ENCODE measurements around the gene GLDN.

The GLDN gene

DNA sequence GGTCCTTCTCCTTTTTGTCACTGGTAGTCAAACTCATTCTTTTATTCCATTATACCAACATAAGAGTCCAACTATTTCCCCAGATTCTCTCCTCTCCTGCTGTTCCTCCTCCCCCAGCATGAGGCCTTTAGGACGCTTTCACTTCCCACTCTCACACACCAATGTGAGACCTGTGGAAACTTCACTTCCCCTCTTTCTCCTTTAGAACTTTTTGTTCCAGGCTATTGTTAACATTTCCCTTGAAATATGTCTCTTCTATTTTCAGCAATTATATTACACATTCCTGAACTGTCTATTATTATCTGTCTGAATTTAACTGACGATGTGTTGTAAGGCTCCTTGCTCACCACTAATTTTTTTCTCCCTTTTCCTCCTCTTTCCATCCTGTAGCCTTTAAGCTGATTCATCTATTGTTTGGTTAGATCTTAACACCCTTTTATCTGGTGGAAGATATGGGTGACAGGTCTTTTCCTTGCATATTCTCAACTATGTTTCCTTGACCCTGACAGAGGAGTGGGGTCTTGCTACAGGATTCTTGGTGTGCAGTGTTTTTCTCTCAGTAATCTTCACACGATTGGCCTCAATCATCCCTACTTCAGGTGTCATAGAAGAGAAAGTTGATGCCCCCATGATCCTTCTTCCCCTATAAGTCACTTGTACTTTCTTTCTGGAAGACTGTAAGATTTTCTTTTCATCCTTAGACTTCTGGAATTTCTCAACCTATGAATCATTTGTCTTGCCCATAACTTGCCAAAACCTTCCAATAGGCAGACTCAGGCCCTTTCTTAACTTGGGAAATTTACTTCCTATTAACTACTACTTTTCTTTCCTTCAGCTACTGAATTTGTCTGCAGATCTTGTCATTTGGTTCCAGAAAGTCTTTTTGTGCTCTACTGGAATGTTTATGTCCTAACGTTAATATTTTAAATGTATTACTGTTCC, 9.0 kb upstream of the GLDN start:
- no peak for DNase-seq
- TF ChIP-seq POLR2A (IDR thresholded peaks at IDR 0.05; ENCODE audit: low read length) = no peak
- TF ChIP-seq GATA1 (IDR thresholded peaks at IDR 0.05; ENCODE audit: low read depth, low read length) = no peak

DNA sequence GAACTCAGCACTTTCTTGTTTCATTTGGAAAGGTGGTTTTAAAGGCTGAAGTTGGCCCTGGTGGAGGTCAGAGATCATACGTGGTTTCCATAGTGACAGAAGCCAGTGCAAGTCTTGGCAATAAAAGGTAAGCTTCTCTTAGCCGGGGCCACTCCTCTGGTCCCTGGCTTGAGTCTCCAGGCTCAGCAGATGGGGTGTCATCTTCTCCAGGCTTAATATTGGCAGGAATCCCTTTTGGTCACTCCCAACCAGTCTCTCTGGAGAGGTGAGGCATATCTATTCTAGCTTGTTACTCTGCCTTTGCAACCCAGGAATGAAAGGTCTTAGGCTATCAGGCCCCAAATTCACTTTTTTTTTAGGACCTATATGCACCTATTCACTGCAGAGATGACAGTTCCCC, 7.9 kb upstream of the GLDN start:
- TF ChIP-seq GATA1 (IDR thresholded peaks at IDR 0.05; ENCODE audit: low read depth, low read length) (no peak), POLR2A (IDR thresholded peaks at IDR 0.05; ENCODE audit: low read length) (no peak)

DNA sequence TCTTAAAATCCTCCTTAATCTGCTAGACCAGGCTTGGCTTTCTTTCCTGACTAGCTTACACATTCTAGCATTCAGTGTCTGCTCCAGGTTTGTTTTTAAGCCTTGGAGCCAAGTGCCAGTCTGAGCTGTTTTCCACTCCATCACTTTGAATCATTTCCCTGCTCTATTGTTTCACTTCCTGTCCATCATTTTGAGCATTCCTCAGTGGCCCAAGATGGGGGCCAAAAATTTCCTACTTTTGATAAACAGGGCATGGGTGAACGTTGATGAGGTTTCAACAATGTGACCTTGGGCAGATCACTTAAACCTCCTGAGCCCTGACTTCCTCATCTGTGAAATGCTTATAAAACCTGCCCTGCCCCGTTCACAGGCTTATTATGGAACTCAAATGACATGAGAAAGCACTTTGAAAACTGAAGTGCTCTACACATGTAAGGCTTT, 7.4 kb upstream of the GLDN start:
- no peak for DNase-seq
- TF ChIP-seq GATA1 (IDR thresholded peaks at IDR 0.05; ENCODE audit: low read depth, low read length) (no peak), POLR2A (IDR thresholded peaks at IDR 0.05; ENCODE audit: low read length) (no peak)

More for the DNA sequence above, 7.9 kb upstream of the GLDN start:
- no peak for DNase-seq

DNA sequence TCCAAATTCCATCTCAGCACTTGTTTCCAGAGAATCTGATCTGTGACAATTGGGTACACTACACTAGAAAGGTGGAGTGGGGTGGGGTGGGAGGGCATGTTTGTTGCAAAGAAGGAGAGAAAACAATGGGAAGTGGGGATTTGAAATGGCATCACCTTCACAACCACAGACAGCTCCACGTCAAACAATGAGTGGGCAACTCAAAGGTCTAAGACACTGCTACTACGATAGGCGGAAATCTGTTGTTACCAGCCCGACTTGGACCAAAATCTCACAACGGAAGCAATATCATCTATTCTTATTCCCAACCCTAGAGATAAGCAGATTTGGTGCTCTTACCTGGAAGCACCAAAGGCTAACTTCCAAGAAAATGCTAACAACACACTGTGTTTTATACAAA, 6.4 kb upstream of the GLDN start:
- TF ChIP-seq GATA1 (IDR thresholded peaks at IDR 0.05; ENCODE audit: low read depth, low read length) (no peak), POLR2A (IDR thresholded peaks at IDR 0.05; ENCODE audit: low read length) (no peak)
- no peak for DNase-seq

DNA sequence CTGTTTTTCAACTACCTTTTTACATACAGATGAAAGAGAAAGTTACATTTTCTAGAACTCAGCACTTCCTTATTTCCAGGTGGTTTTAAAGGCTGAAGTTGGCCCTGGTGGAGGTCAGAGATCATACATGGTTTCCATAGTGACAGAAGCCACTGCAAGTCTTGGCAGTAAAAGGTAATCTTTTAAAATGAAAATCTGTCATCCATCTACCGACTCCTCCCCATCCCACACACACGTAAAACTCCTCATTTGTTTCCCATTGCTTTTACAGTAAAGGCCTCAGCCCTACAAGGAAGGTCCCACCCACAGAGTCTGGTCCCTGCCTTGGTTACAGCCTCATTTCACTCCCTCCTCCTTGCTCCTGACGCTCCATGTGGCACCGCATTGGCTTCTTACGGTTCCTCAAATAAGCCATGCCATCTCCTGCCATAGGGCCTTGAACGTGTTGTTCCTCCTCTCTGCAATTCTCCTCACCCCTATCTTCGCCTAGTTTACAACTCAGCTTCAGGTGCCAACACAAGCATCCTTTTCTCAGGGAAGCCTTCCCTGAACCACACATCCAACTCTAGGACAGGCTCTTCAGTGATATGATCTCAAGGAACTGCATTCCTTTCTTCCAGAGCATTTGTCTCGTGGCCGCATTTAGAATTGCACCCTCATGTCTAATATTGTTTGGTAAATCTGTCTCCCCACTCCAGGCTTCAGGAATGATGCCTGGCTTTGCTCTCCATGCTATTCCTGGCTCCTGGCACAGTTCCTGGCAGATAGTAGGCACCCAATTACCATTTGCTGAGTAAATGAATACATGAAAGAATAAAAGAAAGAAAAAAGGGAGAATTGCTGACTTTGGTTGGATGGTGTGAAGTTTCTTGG, 5.7 kb upstream of the GLDN start:
- no peak for TF ChIP-seq GATA1 (IDR thresholded peaks at IDR 0.05; ENCODE audit: low read depth, low read length)
- TF ChIP-seq POLR2A (IDR thresholded peaks at IDR 0.05; ENCODE audit: low read length) = no peak
- DNase-seq = no peak

DNA sequence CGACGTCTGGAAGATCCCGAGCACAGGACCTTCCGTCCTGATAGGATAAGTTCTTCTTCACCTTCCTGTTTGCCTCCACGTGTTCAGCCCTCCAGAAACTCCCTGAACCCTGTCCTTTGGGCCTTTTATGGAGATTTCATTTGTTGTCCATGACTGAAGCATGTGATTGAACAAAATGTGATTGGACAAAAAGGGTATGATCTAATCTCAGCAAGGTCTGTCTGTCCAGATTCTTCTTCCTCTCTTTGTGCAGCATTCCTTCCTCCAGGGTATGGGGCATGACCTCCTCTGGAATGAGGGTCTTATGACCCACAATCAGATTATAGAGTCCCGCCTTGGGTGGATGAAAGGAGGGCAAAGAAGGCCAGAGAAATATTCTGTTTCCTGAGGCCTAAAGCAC, 3.0 kb upstream of the GLDN start, which contains the start of gene CYP19A1:
CYP19A1 (minus strand) TSS at position 101 of the 400 bp plus-strand sequence. CDS start 95,684 bp downstream, outside the sequence.
- TF ChIP-seq GATA1 (IDR thresholded peaks at IDR 0.05; ENCODE audit: low read depth, low read length) = no peak
- TF ChIP-seq POLR2A (IDR thresholded peaks at IDR 0.05; ENCODE audit: low read length) = no peak
- no peak for DNase-seq

DNA sequence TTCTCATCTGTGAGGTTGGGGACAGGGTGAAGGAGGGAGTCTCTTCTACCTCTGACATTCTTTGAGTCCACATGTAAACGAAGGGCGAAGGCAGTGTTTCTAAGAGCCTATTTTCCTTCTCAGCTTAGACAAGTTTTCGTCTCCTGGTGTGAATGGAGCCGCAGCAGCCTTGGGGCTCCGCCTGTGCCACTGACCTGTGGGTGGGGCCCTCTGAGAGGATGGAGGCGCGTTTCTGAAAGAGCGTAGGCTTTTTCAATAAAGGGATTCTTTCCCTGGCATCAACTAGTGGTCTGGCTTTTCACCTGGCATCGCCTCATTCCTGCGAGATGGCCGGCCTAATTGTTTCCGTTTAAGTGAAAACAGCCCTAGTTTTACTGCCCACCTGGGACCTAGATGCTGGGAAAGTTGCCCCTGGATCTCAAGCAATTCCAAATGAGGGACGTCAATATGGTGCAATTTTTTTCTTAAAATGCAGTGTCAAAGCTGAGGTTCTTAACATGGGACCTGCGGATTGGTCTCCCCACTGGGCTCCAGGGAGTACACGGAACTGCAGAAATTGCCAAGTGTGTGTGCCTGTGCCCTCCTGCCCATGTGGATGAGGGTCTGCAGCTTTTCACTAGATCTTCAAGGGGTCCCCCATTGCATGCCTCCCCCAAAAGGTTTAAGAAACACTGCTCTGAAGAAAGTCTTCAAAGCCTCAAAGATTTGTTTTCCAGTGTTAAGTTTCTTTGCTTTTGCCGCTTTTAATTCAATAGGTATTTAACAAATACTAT, 958 bp downstream of the GLDN start:
- TF ChIP-seq GATA1 (IDR thresholded peaks at IDR 0.05; ENCODE audit: low read depth, low read length) (no peak), POLR2A (IDR thresholded peaks at IDR 0.05; ENCODE audit: low read length) (no peak)
- no peak for DNase-seq

DNA sequence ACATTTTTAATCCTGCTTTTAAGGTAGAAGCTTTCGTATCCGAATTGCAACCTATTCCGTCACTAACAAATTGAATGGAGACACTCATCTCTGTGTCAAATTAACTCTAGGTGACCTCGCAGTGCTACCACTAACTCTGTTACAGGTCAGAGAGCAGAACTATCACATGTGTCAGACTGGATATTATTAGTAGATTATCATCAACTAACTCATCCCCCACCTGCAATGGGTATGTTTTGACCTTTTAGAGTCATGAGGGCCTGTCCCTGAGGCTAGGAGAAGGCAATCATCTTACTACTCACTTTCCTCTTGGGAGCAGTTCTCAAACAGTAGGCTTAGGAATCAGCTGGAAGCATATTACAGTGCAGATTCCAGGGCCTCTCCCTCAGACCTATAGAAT, 2.0 kb downstream of the GLDN start:
- no peak for DNase-seq
- no peak for TF ChIP-seq POLR2A (IDR thresholded peaks at IDR 0.05; ENCODE audit: low read length)
- TF ChIP-seq GATA1 (IDR thresholded peaks at IDR 0.05; ENCODE audit: low read depth, low read length) = no peak

DNA sequence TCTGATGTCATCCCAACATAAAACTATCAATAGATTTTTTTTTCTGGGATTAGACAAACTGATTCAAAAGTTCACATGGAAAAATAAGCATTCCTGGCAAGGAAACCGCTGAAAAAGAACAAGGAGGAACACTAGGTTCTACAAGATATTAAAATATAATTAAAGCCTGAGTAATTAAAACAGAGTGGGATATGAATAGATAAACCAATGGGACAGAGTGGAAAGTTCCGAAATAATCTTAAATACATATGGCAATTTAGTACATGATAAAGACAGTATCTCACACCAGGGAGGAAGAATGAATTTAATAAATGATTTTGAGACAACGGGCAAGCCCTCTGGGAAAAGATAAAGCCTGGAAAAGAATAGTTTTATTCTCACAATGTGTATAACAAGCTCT, 4.7 kb downstream of the GLDN start:
- TF ChIP-seq POLR2A (IDR thresholded peaks at IDR 0.05; ENCODE audit: low read length) (no peak), GATA1 (IDR thresholded peaks at IDR 0.05; ENCODE audit: low read depth, low read length) (no peak)
- no peak for DNase-seq

DNA sequence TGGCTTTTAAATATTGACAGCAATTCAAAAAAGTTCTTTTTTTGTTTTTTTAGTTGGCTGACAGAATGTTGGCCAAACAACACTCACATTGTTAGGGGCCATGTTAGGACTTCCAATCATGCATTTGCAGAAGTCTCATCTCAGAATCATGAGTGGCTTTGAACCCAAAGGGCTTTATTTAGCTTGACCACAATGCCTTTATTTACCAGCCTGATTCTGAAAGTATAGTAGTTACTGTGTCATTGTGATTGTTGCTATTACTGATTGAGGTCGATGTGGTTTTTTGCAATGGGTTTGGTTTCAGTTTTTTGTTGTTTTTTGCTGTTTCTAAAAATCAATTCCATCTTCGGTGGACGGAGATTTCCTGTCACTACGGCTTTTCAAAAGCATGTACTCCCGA, 7.2 kb downstream of the GLDN start:
- TF ChIP-seq GATA1 (IDR thresholded peaks at IDR 0.05; ENCODE audit: low read depth, low read length) (no peak), POLR2A (IDR thresholded peaks at IDR 0.05; ENCODE audit: low read length) (no peak)
- DNase-seq = no peak

DNA sequence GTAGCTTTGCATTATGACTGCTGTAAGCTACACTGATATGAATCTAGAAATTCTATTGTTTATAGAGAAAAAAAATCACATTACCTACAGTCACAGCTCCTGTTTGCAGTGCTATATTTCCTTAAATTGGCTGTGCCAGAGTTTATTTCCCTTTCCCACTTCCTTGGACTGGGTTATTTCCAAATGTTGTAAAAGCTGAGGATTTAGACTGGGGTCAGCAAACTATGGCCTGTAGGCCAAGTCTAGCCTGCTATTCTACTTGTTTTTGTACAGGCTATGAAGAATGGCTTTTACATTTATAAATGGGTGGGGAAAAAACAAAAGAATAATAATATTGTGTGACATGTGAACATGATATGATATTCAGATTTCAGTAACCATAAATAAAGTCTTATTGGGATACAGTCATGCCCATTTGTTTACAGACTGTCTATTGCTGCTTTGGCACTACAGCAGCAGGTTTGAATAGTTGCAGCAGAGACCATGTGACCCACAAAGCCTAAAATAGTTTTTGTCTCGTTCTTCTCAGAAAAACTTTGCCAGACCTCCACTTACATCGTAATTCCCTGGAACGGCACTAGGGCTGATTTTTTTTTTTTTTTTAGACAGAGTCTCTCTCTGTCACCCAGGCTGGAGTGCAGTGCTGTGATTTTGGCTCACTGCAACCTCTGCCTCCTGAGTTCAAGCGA, 7.8 kb downstream of the GLDN start:
- TF ChIP-seq POLR2A (IDR thresholded peaks at IDR 0.05; ENCODE audit: low read length) (no peak), GATA1 (IDR thresholded peaks at IDR 0.05; ENCODE audit: low read depth, low read length) (no peak)
- DNase-seq = no peak

DNA sequence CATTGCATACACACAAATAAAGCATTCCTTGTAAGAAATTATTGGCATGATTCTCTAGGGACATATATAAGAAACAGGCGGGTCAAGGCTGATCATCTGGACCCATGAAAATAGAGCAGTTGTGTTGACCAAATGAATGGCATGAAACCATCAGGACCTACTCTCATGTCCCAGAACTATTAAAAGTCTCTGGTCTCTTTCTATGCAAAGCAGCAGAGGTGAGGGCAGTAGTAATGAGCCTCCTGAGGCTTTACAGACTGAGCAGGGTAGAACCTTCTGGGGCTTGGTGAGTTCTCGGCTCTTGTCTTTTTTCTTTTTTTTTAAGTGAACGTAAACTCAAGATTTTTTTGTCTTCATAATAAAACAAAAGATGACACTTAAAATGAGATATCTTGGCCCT, 9.3 kb downstream of the GLDN start:
- DNase-seq = no peak
- TF ChIP-seq GATA1 (IDR thresholded peaks at IDR 0.05; ENCODE audit: low read depth, low read length) (no peak), POLR2A (IDR thresholded peaks at IDR 0.05; ENCODE audit: low read length) (no peak)

DNA sequence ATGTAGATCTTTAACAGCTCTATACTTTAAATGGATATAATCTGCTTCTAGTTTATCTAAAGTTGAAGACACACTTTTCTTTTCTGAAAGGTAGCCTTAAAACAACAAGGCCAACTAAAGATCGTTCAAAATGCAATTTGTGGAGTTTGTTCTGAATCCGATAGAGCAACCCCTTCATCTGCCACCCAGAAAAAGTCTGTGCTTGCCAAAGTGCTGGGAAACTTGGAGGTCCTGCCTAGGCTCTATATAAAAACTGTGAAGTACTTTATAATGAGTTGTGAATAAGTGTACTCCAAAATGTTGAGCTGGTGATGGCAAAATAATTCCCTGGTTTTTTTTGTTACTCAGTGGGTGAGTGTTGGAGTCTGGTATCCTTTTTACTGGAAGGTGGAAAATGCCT, 12.5 kb downstream of the GLDN start:
- TF ChIP-seq GATA1 (IDR thresholded peaks at IDR 0.05; ENCODE audit: low read depth, low read length) = no peak
- no peak for TF ChIP-seq POLR2A (IDR thresholded peaks at IDR 0.05; ENCODE audit: low read length)
- no peak for DNase-seq

All from erythroblast (primary cell).